GM12878 (cell line): ENCODE measurements around the gene DKK1.

Experiments
- POLR2A ChIP-seq: IDR thresholded peaks from 2 replicates; pipeline ENCODE4 v1.6.1; 2011; ENCODE audit warnings: low read depth, mild to moderate bottlenecking, low read length
- POLR2AphosphoS5 ChIP-seq: IDR thresholded peaks from 2 replicates; pipeline ENCODE4 v1.6.1; 2011; ENCODE audit warnings: mild to moderate bottlenecking, low read length, inconsistent platforms
- SP1 ChIP-seq: IDR thresholded peaks from one replicate; pipeline ENCODE4 v1.6.1; 2011; ENCODE audit warnings: low read depth, low read length
- SRF ChIP-seq, 2 experiments: IDR thresholded peaks; 2 replicates each; pipeline ENCODE4 v1.6.1; 2011; ENCODE audit warnings: low read depth in 2 of 2, low read length in 2 of 2, mild to moderate bottlenecking in 1 of 2, moderate library complexity in 1 of 2
- ZNF24 ChIP-seq: fragments of 450-650 bp; IDR thresholded peaks from 2 replicates; pipeline ENCODE4 v1.6.1; 2017; ENCODE audit warnings: antibody characterized with exemption, mild to moderate bottlenecking
- TF ChIP-seq, protein P1 (sequence below), 3 experiments: IDR thresholded peaks in 2 of 3; conservative IDR thresholded peaks in 1 of 3; 2 replicates each; pipeline ENCODE4 v1.5.1; 2011; ENCODE audit warnings: low read depth in 3 of 3, low read length in 3 of 3, mild to moderate bottlenecking in 3 of 3, control low read depth in 2 of 3, moderate library complexity in 2 of 3, inconsistent platforms in 1 of 3, mixed read lengths in 1 of 3; ENCODE audit not compliant: control insufficient read depth in 2 of 3, insufficient read depth in 1 of 3; ENCODE audit errors: extremely low read depth in 1 of 3

DNA sequence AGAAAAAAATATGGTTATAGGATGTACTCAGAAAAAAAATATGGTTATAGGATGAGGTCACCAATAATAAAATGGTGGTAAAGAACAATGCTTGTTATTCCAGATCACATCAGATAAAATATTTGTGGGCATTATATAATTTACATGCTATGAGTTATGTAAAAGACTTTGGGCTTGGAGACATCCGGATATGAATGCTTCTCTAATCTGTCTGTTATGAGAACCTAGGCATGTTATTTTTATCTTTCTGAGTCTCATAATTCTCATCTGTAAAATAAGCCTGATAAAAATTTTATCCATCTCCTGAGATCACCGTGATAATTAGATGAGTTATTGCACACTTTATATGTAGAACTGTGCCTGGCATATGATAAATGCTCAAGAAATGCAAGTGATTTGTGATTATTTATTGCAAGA lies 37.8 kb downstream of the DKK1 start:
- TF ChIP-seq POLR2A, result no peak
- TF ChIP-seq, protein P1, sequence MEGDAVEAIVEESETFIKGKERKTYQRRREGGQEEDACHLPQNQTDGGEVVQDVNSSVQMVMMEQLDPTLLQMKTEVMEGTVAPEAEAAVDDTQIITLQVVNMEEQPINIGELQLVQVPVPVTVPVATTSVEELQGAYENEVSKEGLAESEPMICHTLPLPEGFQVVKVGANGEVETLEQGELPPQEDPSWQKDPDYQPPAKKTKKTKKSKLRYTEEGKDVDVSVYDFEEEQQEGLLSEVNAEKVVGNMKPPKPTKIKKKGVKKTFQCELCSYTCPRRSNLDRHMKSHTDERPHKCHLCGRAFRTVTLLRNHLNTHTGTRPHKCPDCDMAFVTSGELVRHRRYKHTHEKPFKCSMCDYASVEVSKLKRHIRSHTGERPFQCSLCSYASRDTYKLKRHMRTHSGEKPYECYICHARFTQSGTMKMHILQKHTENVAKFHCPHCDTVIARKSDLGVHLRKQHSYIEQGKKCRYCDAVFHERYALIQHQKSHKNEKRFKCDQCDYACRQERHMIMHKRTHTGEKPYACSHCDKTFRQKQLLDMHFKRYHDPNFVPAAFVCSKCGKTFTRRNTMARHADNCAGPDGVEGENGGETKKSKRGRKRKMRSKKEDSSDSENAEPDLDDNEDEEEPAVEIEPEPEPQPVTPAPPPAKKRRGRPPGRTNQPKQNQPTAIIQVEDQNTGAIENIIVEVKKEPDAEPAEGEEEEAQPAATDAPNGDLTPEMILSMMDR (IDR thresholded peaks at IDR 0.05 in 2 of 3, conservative IDR thresholded peaks at IDR 0.05 in 1 of 3; ENCODE audit: control insufficient read depth in 2 of 3, extremely low read depth in 1 of 3, insufficient read depth in 1 of 3, low read depth in 3 of 3, low read length in 3 of 3), result no peak
- no peak for TF ChIP-seq SRF (IDR thresholded peaks at IDR 0.05; ENCODE audit: low read depth in 2 of 2, low read length in 2 of 2)
- TF ChIP-seq POLR2AphosphoS5, result no peak
- no peak for TF ChIP-seq ZNF24
- TF ChIP-seq SP1, result no peak
